Pulmonary artery endothelial cell (primary cell): ENCODE data around the gene CEP135. TPM values are rescaled to one million over a fixed set of nuclear protein-coding genes. Genes with fewer than 3 reads are reported as not detected.
"Not testable (repeated sequence)": the region's sequence is repeated elsewhere in the genome, so short reads cannot be mapped to it uniquely, and the experiment has no call there.

Experiments used
- DNase-seq: peaks from one replicate; pipeline ENCODE4 v3.0.0-alpha.2; 2011; ENCODE audit warnings: low read depth, low spot score
- total RNA-seq: library from RNA; depleted of rRNA; stranded (reverse); fragments of >200 nt; gene quantifications from 2 replicates; pipeline ENCODE4 v1.2.3, GENCODE V29; 2014

The CEP135 gene
- total RNA-seq, 1 donor from 2014 or later = 7.4 TPM

DNA sequence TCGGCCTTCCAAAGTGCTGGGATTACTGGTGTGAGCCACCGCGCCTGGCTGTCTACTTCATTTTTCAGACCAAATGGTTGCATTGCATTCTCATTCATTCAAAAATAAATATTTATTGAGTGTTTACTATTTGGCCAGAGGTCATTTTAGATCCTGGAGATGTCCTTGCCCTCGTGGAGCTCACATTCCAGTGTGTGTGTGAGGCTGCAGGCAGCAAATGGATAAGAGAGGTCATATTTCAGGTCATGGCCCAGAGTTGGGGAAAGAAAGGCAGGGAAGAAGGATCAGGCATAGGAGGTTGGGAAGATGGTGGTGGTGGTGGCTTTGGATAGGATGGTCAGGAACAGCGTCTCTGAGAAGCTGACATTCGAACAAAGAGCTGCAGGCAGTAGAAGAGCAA, 119.1 kb downstream of the CEP135 start:
- DNase-seq = no peak

DNA sequence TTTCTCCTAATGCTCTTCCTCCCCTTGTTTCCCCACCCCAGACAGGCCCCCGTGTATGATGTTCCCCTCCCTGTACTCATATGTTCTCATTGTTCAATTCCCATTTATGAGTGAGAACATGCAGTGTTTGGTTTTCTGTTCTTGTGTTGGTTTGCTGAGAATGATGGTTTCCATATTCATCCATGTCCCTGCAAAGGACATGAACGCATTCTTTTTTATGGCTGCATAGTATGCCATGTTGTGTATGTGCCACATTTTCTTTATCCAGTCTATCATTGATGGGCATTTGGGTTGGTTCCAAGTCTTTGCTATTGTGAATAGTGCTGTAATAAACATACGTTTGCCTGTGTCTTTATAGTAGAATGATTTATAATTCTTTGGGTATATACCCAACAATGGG, 124.0 kb downstream of the CEP135 start:
- DNase-seq = not testable (repeated sequence)

DNA sequence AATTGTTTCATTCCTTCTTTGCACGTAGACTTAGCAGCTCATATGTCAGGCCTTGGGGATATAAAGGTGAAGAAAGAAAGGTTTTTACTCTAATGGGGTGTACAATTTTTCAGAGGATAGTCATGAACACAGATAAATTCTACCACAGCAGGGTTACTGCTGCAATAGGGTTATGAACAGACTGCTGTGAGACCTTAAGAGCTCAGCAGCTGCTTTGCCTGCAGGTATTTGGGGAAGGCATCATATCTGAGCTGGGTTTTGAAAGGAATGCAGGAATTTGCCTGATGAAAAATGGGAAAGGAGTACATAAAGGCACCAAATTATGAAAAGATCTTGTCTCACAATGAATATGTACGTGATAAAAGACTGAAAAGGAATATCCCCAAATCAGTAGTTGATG, 128.9 kb downstream of the CEP135 start:
- no peak for DNase-seq

DNA sequence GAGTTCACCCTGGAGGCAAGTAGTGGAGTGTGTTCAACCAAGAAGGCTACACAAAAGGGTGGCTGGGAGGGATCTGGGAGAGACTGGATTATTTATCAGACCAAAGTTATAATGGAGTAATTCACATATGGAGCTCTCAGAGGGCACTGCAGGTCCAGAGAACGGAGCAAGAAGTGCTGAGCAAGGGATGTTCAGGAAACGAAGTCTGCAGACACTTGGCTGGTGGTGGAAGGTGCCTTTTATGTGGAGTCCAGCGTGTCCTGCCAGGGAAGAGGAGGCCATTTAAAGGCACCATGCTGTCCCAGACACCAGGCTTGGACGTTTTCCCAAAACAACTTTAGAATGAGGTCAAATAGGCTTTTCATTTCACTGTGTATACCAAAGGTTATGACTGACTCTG, 130.1 kb downstream of the CEP135 start:
- no peak for DNase-seq

DNA sequence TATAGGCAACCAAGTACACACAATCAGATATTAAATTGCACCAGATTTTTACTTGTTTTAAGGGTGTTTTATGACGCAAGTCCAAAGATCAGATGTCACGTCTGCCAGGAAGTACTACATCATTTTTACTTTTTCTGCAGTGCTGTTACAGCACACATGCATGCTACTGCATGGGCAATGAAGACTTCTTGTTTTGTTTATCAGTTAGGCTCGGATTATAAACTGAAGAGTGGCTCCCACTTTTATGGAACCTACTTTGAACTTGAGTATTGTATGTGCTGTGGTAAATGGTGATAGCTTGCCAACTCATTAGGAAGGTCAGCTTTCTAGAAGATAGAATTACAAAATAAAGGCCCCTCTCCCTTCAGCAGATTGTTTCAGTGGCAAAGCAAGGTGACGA, 131.6 kb downstream of the CEP135 start:
- DNase-seq = no peak

DNA sequence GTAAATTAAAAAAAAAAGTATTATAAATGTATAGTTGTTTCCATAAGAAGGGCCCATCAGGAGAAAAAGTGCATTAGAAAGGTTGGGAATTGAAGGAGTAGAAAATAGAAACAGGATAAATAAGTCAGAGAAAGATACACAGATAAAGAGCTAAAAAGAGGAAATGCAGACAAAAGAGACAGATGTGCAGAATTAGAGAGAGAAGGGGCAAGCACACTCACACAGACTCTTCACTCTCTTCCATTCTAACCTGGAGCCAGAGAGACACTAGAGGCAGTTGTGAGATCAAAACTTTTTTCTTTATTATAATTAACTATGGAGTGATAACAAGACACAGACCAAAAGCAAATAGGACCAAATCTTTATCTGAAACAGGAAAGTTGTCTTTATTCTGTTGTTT, 134.1 kb downstream of the CEP135 start:
- no peak for DNase-seq

Other genes with a start within 250 kb of the CEP135 start
- gene EXOC1L, start 129.2 kb upstream of the CEP135 start, total RNA-seq = not detected in 2 replicates
- 50.2 and 55.4 TPM in 2 replicates for gene EXOC1, start 95.3 kb upstream of the CEP135 start, total RNA-seq